Skin of body (tissue), 2 donors: ENCODE measurements around the gene NRROS. TPM values are rescaled to one million over a fixed set of nuclear protein-coding genes. Genes with fewer than 3 reads are reported as not detected.
"Not testable (repeated sequence)": the region's sequence is repeated elsewhere in the genome, so short reads cannot be mapped to it uniquely, and the experiment has no call there.

Source experiments
- DNase-seq: peaks from one replicate; lab custom pipeline; 2025; lab: John Stamatoyannopoulos, UW
- total RNA-seq: library from RNA; depleted of rRNA; stranded (reverse); fragments of >200 nt; gene quantifications from one replicate; pipeline ENCODE4 v1.2.3, GENCODE V29; 2014

Gene NRROS
- total RNA-seq, 1 donor from 2014 or later = 3.9 TPM

GRCh38 chr3:196624907-196625306 is 14.6 kb upstream of the NRROS start:
- DNase-seq = no peak

- no peak for DNase-seq
These were observed 14.2 kb upstream of the NRROS start for GRCh38 chr3:196625331-196625730.

- DNase-seq = no peak
These were observed 11.6 kb upstream of the NRROS start for GRCh38 chr3:196627918-196628231.

GRCh38 chr3:196629228-196629627 is 10.3 kb upstream of the NRROS start:
- no peak for DNase-seq

- DNase-seq = no peak
These were observed 7.8 kb upstream of the NRROS start for GRCh38 chr3:196631682-196632045.

- DNase-seq = peak; percentile 40
These were observed 7.3 kb upstream of the NRROS start for GRCh38 chr3:196632046-196632751.

GRCh38 chr3:196633555-196634151 is 5.8 kb upstream of the NRROS start:
- no peak for DNase-seq

- DNase-seq = no peak
These were observed 5.3 kb upstream of the NRROS start for GRCh38 chr3:196634224-196634623.

- no peak for DNase-seq
These were observed 4.7 kb upstream of the NRROS start for GRCh38 chr3:196634829-196635228.

GRCh38 chr3:196636369-196637349 is 2.8 kb upstream of the NRROS start:
- DNase-seq = no peak

GRCh38 chr3:196637941-196638340 is 1.6 kb upstream of the NRROS start:
- not testable (repeated sequence) for DNase-seq

GRCh38 chr3:196638861-196639482 is 522 bp upstream of the NRROS start:
- DNase-seq = no peak

- DNase-seq = no peak
These were observed 964 bp downstream of the NRROS start for GRCh38 chr3:196640297-196641018.

- DNase-seq = no peak
These were observed 2.0 kb downstream of the NRROS start for GRCh38 chr3:196641333-196642054.

GRCh38 chr3:196642434-196642833 is 2.9 kb downstream of the NRROS start:
- DNase-seq = no peak

GRCh38 chr3:196643201-196643749 is 3.8 kb downstream of the NRROS start:
- no peak for DNase-seq

- no peak for DNase-seq
These were observed 4.3 kb downstream of the NRROS start for GRCh38 chr3:196643761-196644160.

GRCh38 chr3:196645096-196645495 is 5.6 kb downstream of the NRROS start:
- DNase-seq = no peak

- DNase-seq = no peak
These were observed 6.6 kb downstream of the NRROS start for GRCh38 chr3:196645897-196646665.
